ENCODE measurements around the gene RASA1.

Gene RASA1

GRCh38 chr5:87405472-87406155 lies 137.9 kb downstream of the RASA1 start:
- no peak for DNase-seq

- peak; percentile 50 for DNase-seq
These were observed 140.5 kb downstream of the RASA1 start for GRCh38 chr5:87408204-87408603.

GRCh38 chr5:87410931-87411330 lies 143.2 kb downstream of the RASA1 start:
- no peak for DNase-seq

- peak; percentile 60 for DNase-seq
These were observed 143.9 kb downstream of the RASA1 start for GRCh38 chr5:87411586-87411972.

- peak; percentile 58 for DNase-seq
These were observed 144.4 kb downstream of the RASA1 start for GRCh38 chr5:87411973-87412629.

- peak; percentile 98 for DNase-seq
These were observed 145.1 kb downstream of the RASA1 start, which contains the start of gene CCNH for GRCh38 chr5:87412630-87413342. CCNH (minus strand) TSS chr5:87412930; CDS start chr5:87412794, 136 bp downstream.

- DNase-seq = no peak
These were observed 145.6 kb downstream of the RASA1 start for GRCh38 chr5:87413343-87413645.

- DNase-seq = no peak
These were observed 150.8 kb downstream of the RASA1 start for GRCh38 chr5:87418506-87418905.

- DNase-seq = no peak
These were observed 153.6 kb downstream of the RASA1 start for GRCh38 chr5:87421307-87421706.

- no peak for DNase-seq
These were observed 156.1 kb downstream of the RASA1 start for GRCh38 chr5:87423755-87424154.

GRCh38 chr5:87430863-87431457 lies 163.3 kb downstream of the RASA1 start:
- no peak for DNase-seq

- no peak for DNase-seq
These were observed 164.8 kb downstream of the RASA1 start for GRCh38 chr5:87432460-87432859.

- DNase-seq = no peak
These were observed 166.3 kb downstream of the RASA1 start for GRCh38 chr5:87433945-87434344.

- DNase-seq = no peak
These were observed 166.8 kb downstream of the RASA1 start for GRCh38 chr5:87434461-87434860.

GRCh38 chr5:87435144-87435694 lies 167.5 kb downstream of the RASA1 start:
- no peak for DNase-seq

GRCh38 chr5:87437724-87438123 lies 170.0 kb downstream of the RASA1 start:
- DNase-seq = no peak

- no peak for DNase-seq
These were observed 170.5 kb downstream of the RASA1 start for GRCh38 chr5:87438231-87438630.

Data from CD4-positive, alpha-beta T cell treated with Interleukin-10 for 1 hour (primary cell).